BJ (cell line): Measurements from ENCODE around the gene PTMA. TPM values are rescaled to one million over a fixed set of nuclear protein-coding genes. Genes with fewer than 3 reads are reported as not detected.

ENCODE experiments used
- CTCF ChIA-PET: fragments of 350-600 bp; formaldehyde crosslinking; extraction: SDS; loops from one replicate; lab custom pipeline; 2021; ENCODE audit warnings: antibody characterized with exemption, inconsistent platforms; lab: Yijun Ruan, JAX
- POLR2A ChIA-PET: fragments of 300-600 bp; sonication (Branson Sonifier 250); formaldehyde crosslinking; extraction: SDS; loops from one replicate; lab custom pipeline; 2021; ENCODE audit warnings: antibody characterized with exemption; lab: Charles Lee
- DNase-seq: peaks from one replicate; pipeline ENCODE4 v3.0.0-alpha.2; 2011; ENCODE audit warnings: low read depth
- H3K27me3 ChIP-seq: 2 replicates; pipeline ENCODE4 v1.6.0; 2011; ENCODE audit warnings: low read length; ENCODE audit not compliant: control insufficient read depth, insufficient read depth
- H3K36me3 ChIP-seq: 2 replicates; pipeline ENCODE4 v1.5.1; 2011; ENCODE audit warnings: low read length; ENCODE audit not compliant: control insufficient read depth, insufficient read depth
- H3K4me3 ChIP-seq: 2 replicates; pipeline ENCODE4 v1.5.1; 2011; ENCODE audit warnings: low read depth, mild to moderate bottlenecking, control low read depth, low read length
- polyA plus RNA-seq: library from polyadenylated mRNA; depleted of rRNA; stranded (reverse); fragments of >200 nt; gene quantifications from 2 replicates; pipeline ENCODE4 v1.2.3, GENCODE V29; 2011; rRNA removed
- small RNA-seq: library from RNA; depleted of rRNA; stranded (forward); fragments of <200 nt; gene quantifications from one replicate; pipeline ENCODE3, GENCODE V24; 2012; ENCODE audit warnings: low replicate concordance, low read depth; ENCODE audit not compliant: insufficient read length
- TF ChIP-seq, protein P1 (sequence below): IDR thresholded peaks from 2 replicates; pipeline ENCODE4 v1.5.1; 2011; ENCODE audit warnings: low read depth, mild to moderate bottlenecking, control low read depth, inconsistent platforms, low read length, moderate library complexity; ENCODE audit not compliant: insufficient read depth

The PTMA gene
- polyA plus RNA-seq, 1 experiment, result 363 TPM

DNA sequence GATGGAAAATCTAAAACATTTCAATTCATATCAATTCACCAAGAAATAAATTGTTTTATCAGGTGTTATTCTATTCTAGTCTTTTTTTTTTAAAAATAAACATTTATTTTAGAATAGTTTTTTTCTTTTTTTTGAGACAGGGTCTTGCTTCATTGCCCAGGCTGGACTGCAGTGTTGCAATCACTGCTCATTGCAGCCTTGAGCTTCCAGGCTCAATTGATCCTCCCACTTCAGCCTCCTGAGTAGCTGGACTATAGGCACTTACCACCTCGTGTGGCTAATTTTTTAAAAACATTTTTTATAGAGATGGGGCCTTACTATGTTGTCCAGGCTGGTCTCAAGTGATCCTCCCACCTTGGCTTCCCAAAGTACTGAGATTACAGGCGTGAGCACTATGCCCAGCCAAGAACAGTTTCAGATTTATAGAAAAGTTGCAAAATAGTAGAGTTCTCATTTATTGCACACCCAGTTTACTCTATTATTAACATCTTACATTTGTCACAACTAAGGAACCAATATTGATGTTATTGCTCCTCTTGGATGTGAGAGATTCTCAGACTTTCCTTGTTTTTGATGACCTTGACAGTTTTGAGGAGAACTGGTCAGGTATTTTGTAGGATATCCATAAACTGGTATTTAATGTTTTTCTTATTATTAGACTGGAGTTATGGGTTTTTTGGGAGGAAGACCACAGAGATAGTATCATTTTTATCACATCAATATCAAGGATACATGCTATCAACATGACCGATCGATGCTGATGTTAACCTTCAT is 42.9 kb downstream of the PTMA start:
- POLR2A ChIA-PET, result no interaction called here
- no peak for DNase-seq
- CTCF ChIA-PET, result no interaction called here
- Histone ChIP-seq H3K36me3 (no peaks in the 10 kb centered on the region), H3K27me3 (no peaks in the 10 kb centered on the region), H3K4me3 (no peak overlapping the region)
- TF ChIP-seq, protein P1, sequence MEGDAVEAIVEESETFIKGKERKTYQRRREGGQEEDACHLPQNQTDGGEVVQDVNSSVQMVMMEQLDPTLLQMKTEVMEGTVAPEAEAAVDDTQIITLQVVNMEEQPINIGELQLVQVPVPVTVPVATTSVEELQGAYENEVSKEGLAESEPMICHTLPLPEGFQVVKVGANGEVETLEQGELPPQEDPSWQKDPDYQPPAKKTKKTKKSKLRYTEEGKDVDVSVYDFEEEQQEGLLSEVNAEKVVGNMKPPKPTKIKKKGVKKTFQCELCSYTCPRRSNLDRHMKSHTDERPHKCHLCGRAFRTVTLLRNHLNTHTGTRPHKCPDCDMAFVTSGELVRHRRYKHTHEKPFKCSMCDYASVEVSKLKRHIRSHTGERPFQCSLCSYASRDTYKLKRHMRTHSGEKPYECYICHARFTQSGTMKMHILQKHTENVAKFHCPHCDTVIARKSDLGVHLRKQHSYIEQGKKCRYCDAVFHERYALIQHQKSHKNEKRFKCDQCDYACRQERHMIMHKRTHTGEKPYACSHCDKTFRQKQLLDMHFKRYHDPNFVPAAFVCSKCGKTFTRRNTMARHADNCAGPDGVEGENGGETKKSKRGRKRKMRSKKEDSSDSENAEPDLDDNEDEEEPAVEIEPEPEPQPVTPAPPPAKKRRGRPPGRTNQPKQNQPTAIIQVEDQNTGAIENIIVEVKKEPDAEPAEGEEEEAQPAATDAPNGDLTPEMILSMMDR, result no peak

DNA sequence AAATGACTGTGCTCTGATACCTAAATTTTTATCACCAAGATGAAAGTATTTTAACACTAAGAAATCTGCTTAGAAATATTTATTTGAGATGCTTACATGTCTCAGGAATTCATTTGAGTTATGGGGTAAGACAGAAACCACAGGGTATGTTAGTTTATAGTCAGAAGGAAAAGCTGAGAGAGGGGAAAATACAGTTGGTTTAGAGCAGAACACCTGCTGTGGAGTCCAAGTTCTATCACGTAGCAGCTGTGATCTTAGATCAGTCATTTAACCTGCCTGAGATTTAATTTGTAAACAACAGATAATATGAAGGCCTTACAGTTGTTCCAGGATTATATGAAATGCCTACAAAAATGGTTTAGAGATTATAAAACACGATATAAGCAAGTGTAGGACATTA is 43.7 kb downstream of the PTMA start:
- no peaks in the 10 kb centered on the region for H3K36me3 ChIP-seq
- POLR2A ChIA-PET, result no interaction called here
- H3K27me3 ChIP-seq, result no peaks in the 10 kb centered on the region
- no peak for DNase-seq
- TF ChIP-seq, protein P1, result no peak
- H3K4me3 ChIP-seq, result no peak overlapping the region
- CTCF ChIA-PET, result no interaction called here

DNA sequence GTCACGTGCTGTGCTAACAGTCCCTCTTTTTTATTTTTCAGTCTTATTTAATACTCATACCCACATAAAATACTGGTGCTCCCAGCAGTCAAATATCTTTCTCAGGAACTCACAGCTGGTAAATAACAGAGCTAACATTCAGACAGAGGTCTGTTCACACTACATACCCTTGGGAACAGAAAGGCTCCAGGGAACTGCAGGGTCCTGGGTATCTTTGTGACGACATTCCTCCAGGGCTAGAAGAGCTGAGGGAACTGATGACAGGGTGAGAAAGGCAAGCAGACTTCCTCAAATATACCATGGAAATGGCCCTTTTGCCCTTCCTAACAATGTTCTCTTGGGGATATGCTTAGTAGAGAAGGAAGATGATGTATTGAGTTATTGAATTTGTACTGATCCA is 53.4 kb downstream of the PTMA start:
- Histone ChIP-seq H3K36me3 (no peaks in the 10 kb centered on the region), H3K27me3 (no peaks in the 10 kb centered on the region), H3K4me3 (no peak overlapping the region)
- ChIA-PET CTCF (interaction anchor here (0.9 to 1.1 kb wide), 2 partner anchors 15 to 38 kb away, joined by 3 to 6 read pairs; no protein-coding TSS in a partner anchor), POLR2A (no interaction called here)
- TF ChIP-seq, protein P1, result no peak
- DNase-seq, result no peak

Small RNAs within 50 kb of the gene (small RNA-seq; reads per million reads assigned to genes)
- not detected for gene RF00015

Other genes with a start within 250 kb of the PTMA start
- 76.9 and 111 TPM in 2 replicates for gene NCL, start 244.0 kb upstream of the PTMA start, polyA plus RNA-seq
- gene NMUR1, start 178.1 kb upstream of the PTMA start, polyA plus RNA-seq, result not detected in 2 replicates
- not detected in 2 replicates for gene TEX44, start 115.7 kb upstream of the PTMA start, polyA plus RNA-seq
- gene PDE6D, start 72.8 kb downstream of the PTMA start, polyA plus RNA-seq, result 28.7 and 35.1 TPM in 2 replicates
- 40.8 and 52.7 TPM in 2 replicates for gene COPS7B, start 77.9 kb downstream of the PTMA start, polyA plus RNA-seq
- not detected in 2 replicates for gene NPPC, start 217.9 kb downstream of the PTMA start, polyA plus RNA-seq